K562 (cell line): ENCODE data around the gene MVD. TPM values are rescaled to one million over a fixed set of nuclear protein-coding genes. Genes with fewer than 3 reads are reported as not detected.

ENCODE experiments used
- polyA plus RNA-seq, 8 experiments: library from polyadenylated mRNA; depleted of rRNA in 4 of 8; stranded (reverse) in 5 of 8; unstranded in 3 of 8; fragments of >200 nt; fragmentation: Nextera tagmentation in 2 of 8; fragmentation: Illumina TruSeq in 1 of 8; extraction: Ambion mirVana in 2 of 8; extraction: Trizol in 1 of 8; gene quantifications; 2 replicates each; pipeline versions ENCODE4 v1.2.1 to v1.2.3, GENCODE V29; 2011 to 2014; ENCODE audit warnings: inconsistent platforms in 1 of 8, missing spikeins in 1 of 8
- total RNA-seq, 7 experiments: library from RNA; depleted of rRNA in 6 of 7; stranded (reverse); fragments of >200 nt in 6 of 7; fragmentation: Illumina TruSeq in 2 of 7; extraction: Trizol in 2 of 7; gene quantifications; 2 replicates each; pipeline versions ENCODE4 v1.2.1 to v1.2.3, GENCODE V29; 2011 to 2021; ENCODE audit warnings: low replicate concordance in 1 of 7
- TF ChIP-seq, protein P1 (sequence below): fragments of 250-450 bp; sonication (Bioruptor Pico); IDR thresholded peaks from 2 replicates; pipeline ENCODE4 v1.5.0; 2022; ENCODE audit warnings: mild to moderate bottlenecking
- TF ChIP-seq, protein P2 (sequence below): fragments of 450-650 bp; IDR thresholded peaks from 2 replicates; pipeline ENCODE4 v1.6.1; 2017; ENCODE audit warnings: antibody characterized with exemption, mild to moderate bottlenecking

Gene MVD
- total and polyA plus RNA-seq, 9 of the 15 experiments (the other 6 are each of a cell fraction or from before 2014, with no cell fraction given) = 12.2 to 141 (median 45.3) TPM

DNA sequence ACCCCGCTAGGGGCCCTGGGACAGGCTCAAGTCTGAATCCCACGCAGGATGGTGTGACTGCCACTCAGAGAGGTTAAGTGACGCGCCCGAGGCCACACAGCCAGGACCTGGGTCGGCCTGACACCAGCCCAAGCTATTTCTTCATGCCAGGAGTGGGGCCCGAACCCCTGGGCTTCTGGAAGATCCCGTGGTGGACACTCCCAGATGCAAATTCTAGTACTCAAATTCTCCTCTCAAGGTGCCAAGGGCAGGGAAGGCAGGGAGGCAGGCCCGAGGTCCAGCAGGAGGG lies 19.3 kb downstream of the MVD start (continued):
- TF ChIP-seq, protein P1, sequence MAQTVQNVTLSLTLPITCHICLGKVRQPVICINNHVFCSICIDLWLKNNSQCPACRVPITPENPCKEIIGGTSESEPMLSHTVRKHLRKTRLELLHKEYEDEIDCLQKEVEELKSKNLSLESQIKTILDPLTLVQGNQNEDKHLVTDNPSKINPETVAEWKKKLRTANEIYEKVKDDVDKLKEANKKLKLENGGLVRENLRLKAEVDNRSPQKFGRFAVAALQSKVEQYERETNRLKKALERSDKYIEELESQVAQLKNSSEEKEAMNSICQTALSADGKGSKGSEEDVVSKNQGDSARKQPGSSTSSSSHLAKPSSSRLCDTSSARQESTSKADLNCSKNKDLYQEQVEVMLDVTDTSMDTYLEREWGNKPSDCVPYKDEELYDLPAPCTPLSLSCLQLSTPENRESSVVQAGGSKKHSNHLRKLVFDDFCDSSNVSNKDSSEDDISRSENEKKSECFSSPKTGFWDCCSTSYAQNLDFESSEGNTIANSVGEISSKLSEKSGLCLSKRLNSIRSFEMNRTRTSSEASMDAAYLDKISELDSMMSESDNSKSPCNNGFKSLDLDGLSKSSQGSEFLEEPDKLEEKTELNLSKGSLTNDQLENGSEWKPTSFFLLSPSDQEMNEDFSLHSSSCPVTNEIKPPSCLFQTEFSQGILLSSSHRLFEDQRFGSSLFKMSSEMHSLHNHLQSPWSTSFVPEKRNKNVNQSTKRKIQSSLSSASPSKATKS (CRISPR knock-in tag) = no peak
- TF ChIP-seq, protein P2, sequence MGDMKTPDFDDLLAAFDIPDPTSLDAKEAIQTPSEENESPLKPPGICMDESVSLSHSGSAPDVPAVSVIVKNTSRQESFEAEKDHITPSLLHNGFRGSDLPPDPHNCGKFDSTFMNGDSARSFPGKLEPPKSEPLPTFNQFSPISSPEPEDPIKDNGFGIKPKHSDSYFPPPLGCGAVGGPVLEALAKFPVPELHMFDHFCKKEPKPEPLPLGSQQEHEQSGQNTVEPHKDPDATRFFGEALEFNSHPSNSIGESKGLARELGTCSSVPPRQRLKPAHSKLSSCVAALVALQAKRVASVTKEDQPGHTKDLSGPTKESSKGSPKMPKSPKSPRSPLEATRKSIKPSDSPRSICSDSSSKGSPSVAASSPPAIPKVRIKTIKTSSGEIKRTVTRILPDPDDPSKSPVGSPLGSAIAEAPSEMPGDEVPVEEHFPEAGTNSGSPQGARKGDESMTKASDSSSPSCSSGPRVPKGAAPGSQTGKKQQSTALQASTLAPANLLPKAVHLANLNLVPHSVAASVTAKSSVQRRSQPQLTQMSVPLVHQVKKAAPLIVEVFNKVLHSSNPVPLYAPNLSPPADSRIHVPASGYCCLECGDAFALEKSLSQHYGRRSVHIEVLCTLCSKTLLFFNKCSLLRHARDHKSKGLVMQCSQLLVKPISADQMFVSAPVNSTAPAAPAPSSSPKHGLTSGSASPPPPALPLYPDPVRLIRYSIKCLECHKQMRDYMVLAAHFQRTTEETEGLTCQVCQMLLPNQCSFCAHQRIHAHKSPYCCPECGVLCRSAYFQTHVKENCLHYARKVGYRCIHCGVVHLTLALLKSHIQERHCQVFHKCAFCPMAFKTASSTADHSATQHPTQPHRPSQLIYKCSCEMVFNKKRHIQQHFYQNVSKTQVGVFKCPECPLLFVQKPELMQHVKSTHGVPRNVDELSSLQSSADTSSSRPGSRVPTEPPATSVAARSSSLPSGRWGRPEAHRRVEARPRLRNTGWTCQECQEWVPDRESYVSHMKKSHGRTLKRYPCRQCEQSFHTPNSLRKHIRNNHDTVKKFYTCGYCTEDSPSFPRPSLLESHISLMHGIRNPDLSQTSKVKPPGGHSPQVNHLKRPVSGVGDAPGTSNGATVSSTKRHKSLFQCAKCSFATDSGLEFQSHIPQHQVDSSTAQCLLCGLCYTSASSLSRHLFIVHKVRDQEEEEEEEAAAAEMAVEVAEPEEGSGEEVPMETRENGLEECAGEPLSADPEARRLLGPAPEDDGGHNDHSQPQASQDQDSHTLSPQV = no peak
